Measurements from ENCODE around the gene PRODH. TPM values are rescaled to one million over a fixed set of nuclear protein-coding genes. Genes with fewer than 3 reads are reported as not detected.
"Not testable (repeated sequence)": the region's sequence is repeated elsewhere in the genome, so short reads cannot be mapped to it uniquely, and the experiment has no call there.

The PRODH gene
- polyA plus RNA-seq, 3 donors: not detected

- WGBS (ENCODE audit: insufficient coverage): no CpG with 5 or more reads among the region's 4 CpGs
- TF ChIP-seq, protein P1, sequence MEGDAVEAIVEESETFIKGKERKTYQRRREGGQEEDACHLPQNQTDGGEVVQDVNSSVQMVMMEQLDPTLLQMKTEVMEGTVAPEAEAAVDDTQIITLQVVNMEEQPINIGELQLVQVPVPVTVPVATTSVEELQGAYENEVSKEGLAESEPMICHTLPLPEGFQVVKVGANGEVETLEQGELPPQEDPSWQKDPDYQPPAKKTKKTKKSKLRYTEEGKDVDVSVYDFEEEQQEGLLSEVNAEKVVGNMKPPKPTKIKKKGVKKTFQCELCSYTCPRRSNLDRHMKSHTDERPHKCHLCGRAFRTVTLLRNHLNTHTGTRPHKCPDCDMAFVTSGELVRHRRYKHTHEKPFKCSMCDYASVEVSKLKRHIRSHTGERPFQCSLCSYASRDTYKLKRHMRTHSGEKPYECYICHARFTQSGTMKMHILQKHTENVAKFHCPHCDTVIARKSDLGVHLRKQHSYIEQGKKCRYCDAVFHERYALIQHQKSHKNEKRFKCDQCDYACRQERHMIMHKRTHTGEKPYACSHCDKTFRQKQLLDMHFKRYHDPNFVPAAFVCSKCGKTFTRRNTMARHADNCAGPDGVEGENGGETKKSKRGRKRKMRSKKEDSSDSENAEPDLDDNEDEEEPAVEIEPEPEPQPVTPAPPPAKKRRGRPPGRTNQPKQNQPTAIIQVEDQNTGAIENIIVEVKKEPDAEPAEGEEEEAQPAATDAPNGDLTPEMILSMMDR (IDR thresholded peaks at IDR 0.05): no peak
Measured at GRCh38 chr22:18927020-18927419, 9.1 kb downstream of the PRODH start.

DNA sequence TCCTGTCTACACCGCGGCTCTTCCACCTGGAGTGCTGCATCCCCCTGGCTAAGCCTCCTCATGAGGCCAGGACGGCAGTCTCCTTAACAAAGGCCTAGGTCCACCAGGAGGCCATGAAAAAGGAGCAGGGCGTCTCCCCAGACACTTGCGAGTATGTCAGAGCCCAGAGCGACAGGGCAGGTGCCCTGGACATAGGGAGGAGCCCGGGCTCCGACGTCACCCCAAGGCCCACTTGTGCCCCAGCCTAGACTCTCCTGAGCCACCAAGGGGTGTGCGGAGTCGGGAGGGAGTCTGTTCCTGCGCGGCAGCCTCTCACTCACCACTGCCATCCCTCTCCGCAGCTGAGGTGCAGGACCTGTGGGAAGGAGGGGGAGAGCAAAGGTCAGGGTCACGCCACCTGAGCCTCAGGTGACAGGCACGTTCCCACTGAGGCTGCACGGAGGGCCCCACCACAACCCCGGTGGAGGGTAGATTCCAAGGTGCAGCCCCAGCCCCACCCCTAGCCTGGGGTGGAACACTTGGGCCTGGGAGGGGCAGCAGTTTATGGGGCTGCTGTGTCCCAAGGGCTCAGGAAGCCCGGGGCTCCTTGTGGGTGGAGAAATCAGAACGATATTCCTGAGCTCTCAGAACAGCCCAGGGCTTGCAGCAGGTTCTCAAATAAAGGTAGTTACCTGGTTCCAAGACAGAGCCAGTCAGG lies 10.6 kb downstream of the PRODH start:
- Histone ChIP-seq H4K20me1 (ENCODE audit: insufficient read depth, low read length) (no peaks in the 10 kb centered on the region), H2AFZ (ENCODE audit: insufficient read depth, low read depth, low read length, poor library complexity, severe bottlenecking) (no peak overlapping the region), H3K4me1 (ENCODE audit: control insufficient read depth in 1 of 2, insufficient read depth in 2 of 2, low read length in 2 of 2) (no peaks in the 10 kb centered on the region), H3K79me2 (ENCODE audit: insufficient read depth, low read length) (no peaks in the 10 kb centered on the region), H3K9ac (ENCODE audit: insufficient read depth, low read length, poor library complexity, severe bottlenecking) (no peak overlapping the region), H3K27ac (ENCODE audit: low read depth in 1 of 2, low read length in 2 of 2) (no peak overlapping the region), H3K4me2 (replicated peaks; ENCODE audit: extremely low read depth, low read length, poor library complexity, severe bottlenecking) (no peak overlapping the region), H3K36me3 (replicated peaks in 1 of 2; ENCODE audit: control insufficient read depth in 1 of 2, insufficient read depth in 2 of 2, low read length in 2 of 2) (no peaks in the 10 kb centered on the region), H3K4me3 (replicated peaks in 1 of 3; ENCODE audit: low read depth in 2 of 3, low read length in 3 of 3) (no peak overlapping the region), H3K9me3 (replicated peaks in 1 of 2; ENCODE audit: control insufficient read depth in 1 of 2, insufficient read depth in 1 of 2, low read length in 2 of 2) (no peaks in the 10 kb centered on the region), H3K27me3 (ENCODE audit: control insufficient read depth in 2 of 2, insufficient read depth in 2 of 2, low read length in 2 of 2) (no peaks in the 10 kb centered on the region)
- no peaks in the 10 kb centered on the region for H3K4me1 Mint-ChIP-seq
- no peak for DNase-seq
- no peaks in the 10 kb centered on the region for H3K36me3 Mint-ChIP-seq
- TF ChIP-seq, protein P1 (IDR thresholded peaks at IDR 0.05): no peak
- no peaks in the 10 kb centered on the region for H3K9me3 Mint-ChIP-seq
- WGBS (ENCODE audit: insufficient coverage): no CpG with 5 or more reads among the region's 20 CpGs
- H3K27ac Mint-ChIP-seq: no peak overlapping the region
- no peak overlapping the region for H3K4me3 Mint-ChIP-seq
- intact Hi-C loops (cut with micrococcal nuclease): no loop called here
- no peaks in the 10 kb centered on the region for H3K27me3 Mint-ChIP-seq (ENCODE audit: low read depth in 3 of 3)

More at GRCh38 chr22:18927020-18927419, 9.1 kb downstream of the PRODH start:
- Mint-ChIP-seq H3K36me3 (no peaks in the 10 kb centered on the region), H3K27me3 (ENCODE audit: low read depth in 3 of 3) (no peaks in the 10 kb centered on the region), H3K4me1 (no peaks in the 10 kb centered on the region), H3K4me3 (no peak overlapping the region), H3K27ac (no peak overlapping the region), H3K9me3 (no peaks in the 10 kb centered on the region)
- Histone ChIP-seq H3K9me3 (replicated peaks in 1 of 2; ENCODE audit: control insufficient read depth in 1 of 2, insufficient read depth in 1 of 2, low read length in 2 of 2) (no peaks in the 10 kb centered on the region), H4K20me1 (ENCODE audit: insufficient read depth, low read length) (no peaks in the 10 kb centered on the region), H3K27me3 (ENCODE audit: control insufficient read depth in 2 of 2, insufficient read depth in 2 of 2, low read length in 2 of 2) (no peaks in the 10 kb centered on the region), H3K4me3 (replicated peaks in 1 of 3; ENCODE audit: low read depth in 2 of 3, low read length in 3 of 3) (no peak overlapping the region), H3K4me1 (ENCODE audit: control insufficient read depth in 1 of 2, insufficient read depth in 2 of 2, low read length in 2 of 2) (no peaks in the 10 kb centered on the region), H3K27ac (ENCODE audit: low read depth in 1 of 2, low read length in 2 of 2) (no peak overlapping the region), H3K4me2 (replicated peaks; ENCODE audit: extremely low read depth, low read length, poor library complexity, severe bottlenecking) (no peak overlapping the region), H3K79me2 (ENCODE audit: insufficient read depth, low read length) (no peaks in the 10 kb centered on the region), H3K36me3 (replicated peaks in 1 of 2; ENCODE audit: control insufficient read depth in 1 of 2, insufficient read depth in 2 of 2, low read length in 2 of 2) (no peaks in the 10 kb centered on the region), H2AFZ (ENCODE audit: insufficient read depth, low read depth, low read length, poor library complexity, severe bottlenecking) (no peak overlapping the region), H3K9ac (ENCODE audit: insufficient read depth, low read length, poor library complexity, severe bottlenecking) (no peak overlapping the region)
- DNase-seq: no peak
- intact Hi-C loops (cut with micrococcal nuclease): no loop called here

DNA sequence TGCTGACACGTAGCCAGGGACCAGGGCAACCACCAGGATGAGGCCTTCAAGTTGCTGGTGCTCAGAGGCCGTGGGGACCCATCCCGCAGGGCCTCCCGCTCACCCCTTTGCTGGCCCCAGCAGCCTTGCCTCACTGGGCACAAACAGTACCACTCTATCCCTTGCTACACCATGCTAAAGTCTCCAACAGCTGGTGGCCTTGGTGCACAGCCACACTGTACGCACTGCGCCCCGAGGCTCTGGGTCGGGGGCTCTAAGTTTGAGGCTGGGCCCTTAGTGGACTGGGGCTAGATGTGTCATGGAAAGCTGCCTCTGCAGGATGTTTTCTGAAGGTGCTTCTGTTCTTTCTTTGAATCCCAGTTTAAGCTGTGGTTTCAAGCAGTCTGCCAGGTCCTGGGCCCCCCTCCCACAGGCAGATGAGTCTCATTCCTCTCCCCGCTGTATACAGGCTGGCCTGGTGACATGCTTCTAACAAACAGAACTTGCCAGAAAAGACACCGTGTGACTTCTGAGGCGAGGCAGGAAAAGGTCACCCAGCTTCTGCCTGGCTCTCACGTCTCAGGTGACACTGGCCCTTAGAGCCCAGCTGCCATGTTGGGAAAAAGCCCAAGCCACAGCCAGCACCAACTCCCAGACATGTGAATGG lies 15.7 kb downstream of the PRODH start:
- H3K9me3 ChIP-seq (replicated peaks in 1 of 2; ENCODE audit: control insufficient read depth in 1 of 2, insufficient read depth in 1 of 2, low read length in 2 of 2); H3K36me3 Mint-ChIP-seq; H3K27me3 Mint-ChIP-seq (ENCODE audit: low read depth in 3 of 3); H3K27ac ChIP-seq (ENCODE audit: low read depth in 1 of 2, low read length in 2 of 2); H3K4me2 ChIP-seq (replicated peaks; ENCODE audit: extremely low read depth, low read length, poor library complexity, severe bottlenecking); H2AFZ ChIP-seq (ENCODE audit: insufficient read depth, low read depth, low read length, poor library complexity, severe bottlenecking); H3K27ac Mint-ChIP-seq; H3K4me3 ChIP-seq (replicated peaks in 1 of 3; ENCODE audit: low read depth in 2 of 3, low read length in 3 of 3); H4K20me1 ChIP-seq (ENCODE audit: insufficient read depth, low read length); H3K4me1 ChIP-seq (ENCODE audit: control insufficient read depth in 1 of 2, insufficient read depth in 2 of 2, low read length in 2 of 2); DNase-seq; H3K9ac ChIP-seq (ENCODE audit: insufficient read depth, low read length, poor library complexity, severe bottlenecking); H3K4me3 Mint-ChIP-seq; H3K9me3 Mint-ChIP-seq; intact Hi-C loops (cut with micrococcal nuclease); H3K79me2 ChIP-seq (ENCODE audit: insufficient read depth, low read length); H3K27me3 ChIP-seq (ENCODE audit: control insufficient read depth in 2 of 2, insufficient read depth in 2 of 2, low read length in 2 of 2); H3K4me1 Mint-ChIP-seq; H3K36me3 ChIP-seq (replicated peaks in 1 of 2; ENCODE audit: control insufficient read depth in 1 of 2, insufficient read depth in 2 of 2, low read length in 2 of 2): not testable (repeated sequence)
- WGBS (ENCODE audit: insufficient coverage): no CpG with 5 or more reads among the region's 12 CpGs

All from CD14-positive monocyte (primary cell).